Measurements from ENCODE around the gene FBXL13.

DNA sequence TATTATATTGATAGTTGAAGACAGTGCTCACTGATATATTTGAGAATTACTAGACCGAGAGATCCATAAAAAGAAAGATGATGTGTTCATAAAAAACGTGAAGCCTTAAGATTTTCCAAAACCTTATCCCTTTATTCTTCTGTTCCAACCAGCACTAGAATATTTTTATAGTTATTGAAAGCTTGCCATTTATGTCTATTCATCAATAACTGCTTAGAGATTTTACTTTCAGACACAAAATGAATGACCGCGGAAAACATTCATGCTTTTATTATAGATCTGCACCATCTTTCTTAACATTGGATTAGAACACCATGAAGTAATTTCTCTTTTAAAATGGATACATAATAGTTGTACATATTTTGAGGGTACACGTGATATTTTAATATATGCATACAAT is 77.6 kb downstream of the FBXL13 start:
- TF ChIP-seq, protein P1, sequence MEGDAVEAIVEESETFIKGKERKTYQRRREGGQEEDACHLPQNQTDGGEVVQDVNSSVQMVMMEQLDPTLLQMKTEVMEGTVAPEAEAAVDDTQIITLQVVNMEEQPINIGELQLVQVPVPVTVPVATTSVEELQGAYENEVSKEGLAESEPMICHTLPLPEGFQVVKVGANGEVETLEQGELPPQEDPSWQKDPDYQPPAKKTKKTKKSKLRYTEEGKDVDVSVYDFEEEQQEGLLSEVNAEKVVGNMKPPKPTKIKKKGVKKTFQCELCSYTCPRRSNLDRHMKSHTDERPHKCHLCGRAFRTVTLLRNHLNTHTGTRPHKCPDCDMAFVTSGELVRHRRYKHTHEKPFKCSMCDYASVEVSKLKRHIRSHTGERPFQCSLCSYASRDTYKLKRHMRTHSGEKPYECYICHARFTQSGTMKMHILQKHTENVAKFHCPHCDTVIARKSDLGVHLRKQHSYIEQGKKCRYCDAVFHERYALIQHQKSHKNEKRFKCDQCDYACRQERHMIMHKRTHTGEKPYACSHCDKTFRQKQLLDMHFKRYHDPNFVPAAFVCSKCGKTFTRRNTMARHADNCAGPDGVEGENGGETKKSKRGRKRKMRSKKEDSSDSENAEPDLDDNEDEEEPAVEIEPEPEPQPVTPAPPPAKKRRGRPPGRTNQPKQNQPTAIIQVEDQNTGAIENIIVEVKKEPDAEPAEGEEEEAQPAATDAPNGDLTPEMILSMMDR (IDR thresholded peaks at IDR 0.05): no peak
- TF ChIP-seq EP300 (IDR thresholded peaks at IDR 0.05): no peak
